CD4-positive, alpha-beta T cell treated with Interleukin-15 for 4 hours (primary cell): ENCODE data around the gene ITGB5.
"Not testable (repeated sequence)": the region's sequence is repeated elsewhere in the genome, so short reads cannot be mapped to it uniquely, and the experiment has no call there.

Experiments used
- DNase-seq: peaks from one replicate; pipeline ENCODE4 v3.0.0-alpha.2; 2020; ENCODE audit warnings: low spot score

ITGB5 gene

GRCh38 chr3:124787476-124788195 is 99.5 kb downstream of the ITGB5 start:
- DNase-seq, result no peak

GRCh38 chr3:124786511-124787241 is 100.5 kb downstream of the ITGB5 start:
- no peak for DNase-seq

- no peak for DNase-seq
Measured at GRCh38 chr3:124785973-124786372, 101.2 kb downstream of the ITGB5 start.

- no peak for DNase-seq
Measured at GRCh38 chr3:124784686-124785382, 102.3 kb downstream of the ITGB5 start.

GRCh38 chr3:124783696-124784095 is 103.5 kb downstream of the ITGB5 start:
- DNase-seq, result no peak

- not testable (repeated sequence) for DNase-seq
Measured at GRCh38 chr3:124782377-124782712, 104.8 kb downstream of the ITGB5 start.

GRCh38 chr3:124781476-124782376 is 105.4 kb downstream of the ITGB5 start:
- no peak for DNase-seq

- DNase-seq, result no peak
Measured at GRCh38 chr3:124780761-124781475, 106.2 kb downstream of the ITGB5 start.

GRCh38 chr3:124780356-124780755 is 106.8 kb downstream of the ITGB5 start:
- no peak for DNase-seq

- DNase-seq, result no peak
Measured at GRCh38 chr3:124779751-124780191, 107.4 kb downstream of the ITGB5 start.

GRCh38 chr3:124779116-124779515 is 108.0 kb downstream of the ITGB5 start:
- DNase-seq, result no peak

GRCh38 chr3:124777762-124778470 is 109.2 kb downstream of the ITGB5 start:
- no peak for DNase-seq

- DNase-seq, result no peak
Measured at GRCh38 chr3:124776856-124777255, 110.3 kb downstream of the ITGB5 start.

- DNase-seq, result no peak
Measured at GRCh38 chr3:124775877-124776276, 111.3 kb downstream of the ITGB5 start.

GRCh38 chr3:124774841-124775402 is 112.2 kb downstream of the ITGB5 start:
- no peak for DNase-seq

GRCh38 chr3:124774327-124774718 is 112.8 kb downstream of the ITGB5 start:
- no peak for DNase-seq

- no peak for DNase-seq
Measured at GRCh38 chr3:124773351-124774326, 113.5 kb downstream of the ITGB5 start.

- no peak for DNase-seq
Measured at GRCh38 chr3:124772081-124772831, 114.9 kb downstream of the ITGB5 start.
